ENCODE measurements around the gene MLC1.

DNA sequence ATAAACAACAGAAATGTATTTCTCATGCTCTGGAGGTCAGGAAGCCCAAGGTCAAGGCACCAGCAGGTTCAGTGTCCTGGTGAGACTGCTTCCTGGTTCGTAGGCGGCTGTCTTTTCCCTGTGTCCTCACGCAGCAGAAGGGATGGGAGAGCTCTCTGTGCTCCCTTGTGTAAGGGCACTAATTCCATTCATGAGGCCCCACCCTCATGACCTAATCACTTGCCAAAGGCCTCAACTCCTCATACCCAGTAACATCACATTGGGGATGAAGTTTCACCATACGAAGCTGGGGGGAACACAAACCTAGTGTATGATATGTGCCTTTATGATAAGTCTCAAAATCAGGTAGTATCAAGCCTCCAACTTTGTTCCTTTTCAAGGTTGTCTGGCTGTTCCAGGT is 46.7 kb upstream of the MLC1 start:
- TF ChIP-seq, protein P1, sequence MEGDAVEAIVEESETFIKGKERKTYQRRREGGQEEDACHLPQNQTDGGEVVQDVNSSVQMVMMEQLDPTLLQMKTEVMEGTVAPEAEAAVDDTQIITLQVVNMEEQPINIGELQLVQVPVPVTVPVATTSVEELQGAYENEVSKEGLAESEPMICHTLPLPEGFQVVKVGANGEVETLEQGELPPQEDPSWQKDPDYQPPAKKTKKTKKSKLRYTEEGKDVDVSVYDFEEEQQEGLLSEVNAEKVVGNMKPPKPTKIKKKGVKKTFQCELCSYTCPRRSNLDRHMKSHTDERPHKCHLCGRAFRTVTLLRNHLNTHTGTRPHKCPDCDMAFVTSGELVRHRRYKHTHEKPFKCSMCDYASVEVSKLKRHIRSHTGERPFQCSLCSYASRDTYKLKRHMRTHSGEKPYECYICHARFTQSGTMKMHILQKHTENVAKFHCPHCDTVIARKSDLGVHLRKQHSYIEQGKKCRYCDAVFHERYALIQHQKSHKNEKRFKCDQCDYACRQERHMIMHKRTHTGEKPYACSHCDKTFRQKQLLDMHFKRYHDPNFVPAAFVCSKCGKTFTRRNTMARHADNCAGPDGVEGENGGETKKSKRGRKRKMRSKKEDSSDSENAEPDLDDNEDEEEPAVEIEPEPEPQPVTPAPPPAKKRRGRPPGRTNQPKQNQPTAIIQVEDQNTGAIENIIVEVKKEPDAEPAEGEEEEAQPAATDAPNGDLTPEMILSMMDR (optimal IDR thresholded peaks at IDR 0.05 in 1 of 3, IDR thresholded peaks at IDR 0.05 in 1 of 3, conservative IDR thresholded peaks at IDR 0.05 in 1 of 3; ENCODE audit: extremely low read depth in 1 of 3, insufficient read depth in 2 of 3, low read length in 3 of 3): no peak
- no peak for TF ChIP-seq EZH2 (IDR thresholded peaks at IDR 0.05; ENCODE audit: low read length)
